Activated gamma-delta T cell (primary cell): ENCODE data around the gene TKT.
A peak's percentile ranks its signal among the peaks of the same experiment; 100 is the strongest.

Source experiments
- DNase-seq: peaks from one replicate; lab custom pipeline; 2025; lab: John Stamatoyannopoulos, UW

The TKT gene

DNA sequence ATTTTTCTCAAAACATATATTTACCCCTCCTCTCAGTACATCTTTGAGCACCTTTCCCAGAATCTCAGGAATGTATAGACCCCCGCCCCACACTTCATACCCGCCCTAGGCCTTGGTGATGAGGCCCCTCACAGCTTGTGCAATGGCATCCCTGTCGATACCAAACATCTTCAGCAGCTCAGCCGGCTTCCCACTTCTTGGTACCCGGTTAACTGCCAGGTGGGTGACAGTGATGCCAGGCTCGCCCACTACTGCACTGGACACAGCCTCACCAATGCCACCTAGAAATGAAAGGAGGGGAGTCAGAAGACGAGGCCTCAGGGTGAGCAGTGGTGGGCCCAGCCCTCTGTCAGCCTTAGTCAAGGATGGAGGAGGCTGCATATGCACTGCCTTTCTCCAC lies 30.2 kb downstream of the TKT start:
- DNase-seq: no peak

DNA sequence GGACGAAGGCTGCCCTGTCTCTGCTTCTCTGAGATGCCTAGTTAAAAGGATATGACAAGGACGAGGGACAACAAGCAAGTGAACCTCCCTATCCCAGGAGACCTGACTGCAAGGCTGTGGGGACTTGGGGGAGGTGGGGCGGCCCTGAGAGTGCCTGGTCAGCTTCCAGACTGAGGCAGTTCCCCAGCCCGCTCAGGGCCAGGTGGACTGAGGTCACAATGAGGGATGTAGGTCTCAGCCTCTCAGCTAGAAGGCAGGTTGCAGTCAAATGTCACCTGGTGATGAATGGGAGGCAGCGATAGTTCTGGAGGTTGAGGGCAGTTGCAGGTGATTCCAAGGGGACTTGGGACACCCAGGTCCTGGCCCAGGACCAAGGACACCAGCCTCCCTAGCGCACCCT lies 30.6 kb downstream of the TKT start:
- DNase-seq: no peak

GRCh38 chr3:53224536-53224935 lies 31.3 kb downstream of the TKT start:
- no peak for DNase-seq

DNA sequence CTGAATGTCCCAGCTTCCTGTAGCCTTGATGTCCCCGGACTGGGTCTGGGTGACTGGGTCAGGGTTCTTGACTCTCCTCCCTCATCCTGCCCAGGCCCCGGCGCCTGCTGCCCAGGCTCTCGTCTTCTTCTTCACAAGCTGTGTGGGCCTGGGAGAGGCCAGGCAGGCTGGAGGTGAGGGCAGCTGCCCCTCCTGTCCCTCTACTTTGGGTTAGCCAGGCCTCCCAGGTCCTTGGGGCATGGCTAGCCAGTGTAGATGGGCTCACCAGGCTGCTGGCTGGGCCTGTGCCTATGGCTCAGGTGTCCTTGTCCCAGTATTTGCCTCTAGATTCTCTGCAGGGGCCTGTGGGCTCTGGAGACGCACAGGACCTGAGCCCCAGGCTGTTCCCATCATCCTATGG lies 31.8 kb downstream of the TKT start:
- DNase-seq: no peak

- no peak for DNase-seq
Measured at GRCh38 chr3:53223541-53223966, 32.3 kb downstream of the TKT start.

- DNase-seq: no peak
Measured at GRCh38 chr3:53223025-53223424, 32.8 kb downstream of the TKT start.

DNA sequence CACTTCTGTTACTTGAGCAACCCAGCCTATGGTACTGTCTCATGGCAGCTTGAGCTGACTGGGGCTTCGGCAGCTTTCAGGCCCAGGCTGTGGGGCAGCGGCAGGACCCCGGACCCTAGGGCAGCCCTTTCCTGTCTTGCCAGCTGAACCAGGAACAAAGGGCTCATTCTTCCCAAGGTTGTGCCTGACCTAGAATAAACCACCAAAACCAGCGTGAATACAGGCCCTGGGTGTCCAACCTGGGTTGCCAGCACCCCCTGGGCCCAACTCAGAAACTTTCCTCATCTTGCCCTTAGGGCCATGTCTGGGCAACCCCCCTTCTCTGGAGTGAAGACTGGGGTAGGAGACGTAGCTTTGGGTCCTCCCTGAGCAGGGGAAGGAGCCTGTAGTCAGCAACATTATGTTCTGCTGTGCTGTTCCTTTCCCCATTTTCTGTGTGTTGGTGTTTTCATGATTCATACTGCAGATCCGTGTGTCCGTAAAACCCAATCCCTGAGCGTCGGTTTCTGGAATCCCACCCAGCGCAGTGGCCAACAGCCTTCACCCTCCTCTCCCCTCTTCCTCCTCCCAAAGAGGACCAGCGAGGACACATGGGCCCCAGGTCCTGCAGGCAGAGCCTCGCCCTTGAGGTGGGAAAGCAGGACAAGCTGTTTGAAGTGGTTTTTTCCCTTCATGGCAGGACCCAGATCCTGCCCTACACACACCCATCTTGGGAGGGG lies 33.5 kb downstream of the TKT start:
- DNase-seq: no peak

DNA sequence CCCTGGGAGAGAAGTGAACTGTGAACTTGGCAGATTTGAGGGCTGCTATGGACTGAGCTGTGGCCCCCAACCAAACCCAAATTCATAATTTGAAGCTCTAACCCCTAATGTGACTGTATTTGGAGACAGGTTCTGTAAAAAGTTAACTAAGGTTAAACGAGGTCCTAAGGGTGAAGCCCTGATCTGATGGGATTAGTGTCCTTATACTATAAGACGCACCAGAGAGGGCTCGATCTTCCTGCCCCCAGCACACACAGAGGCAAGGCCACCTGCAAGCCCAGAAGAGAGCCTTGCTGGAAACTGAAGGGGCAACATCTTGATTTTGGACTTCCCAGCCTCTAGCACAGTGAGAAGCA lies 34.0 kb downstream of the TKT start:
- no peak for DNase-seq

- DNase-seq: no peak
Measured at GRCh38 chr3:53221345-53221744, 34.5 kb downstream of the TKT start.

DNA sequence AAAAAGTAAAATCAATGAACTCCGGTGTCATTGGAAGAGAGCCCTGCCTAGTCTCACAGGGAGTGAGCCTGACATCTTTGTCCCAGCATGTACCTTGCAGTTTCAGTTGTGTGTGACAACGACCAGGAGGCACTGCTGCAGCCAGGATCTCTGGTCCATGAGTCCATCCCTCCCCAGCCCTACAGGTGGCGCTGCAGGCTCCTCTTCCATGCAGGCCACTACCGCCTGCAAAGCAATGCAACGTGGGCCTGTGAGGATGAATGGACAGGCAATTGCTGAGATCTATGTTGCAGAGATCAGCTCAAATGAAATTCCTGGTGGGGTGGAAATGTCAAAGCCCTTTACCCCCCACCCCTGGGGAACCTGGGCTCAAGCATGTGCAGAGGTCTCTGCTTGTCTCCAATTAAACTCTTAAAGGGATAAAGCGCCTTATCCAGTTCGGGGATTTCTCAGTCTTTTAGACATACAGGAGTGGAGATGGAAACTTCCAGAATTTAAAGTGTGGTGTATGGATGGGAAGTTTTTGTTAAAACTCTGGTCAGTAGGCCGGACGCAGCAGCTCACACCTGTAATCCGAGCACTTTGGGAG lies 35.8 kb downstream of the TKT start:
- DNase-seq: peak; percentile 16

DNA sequence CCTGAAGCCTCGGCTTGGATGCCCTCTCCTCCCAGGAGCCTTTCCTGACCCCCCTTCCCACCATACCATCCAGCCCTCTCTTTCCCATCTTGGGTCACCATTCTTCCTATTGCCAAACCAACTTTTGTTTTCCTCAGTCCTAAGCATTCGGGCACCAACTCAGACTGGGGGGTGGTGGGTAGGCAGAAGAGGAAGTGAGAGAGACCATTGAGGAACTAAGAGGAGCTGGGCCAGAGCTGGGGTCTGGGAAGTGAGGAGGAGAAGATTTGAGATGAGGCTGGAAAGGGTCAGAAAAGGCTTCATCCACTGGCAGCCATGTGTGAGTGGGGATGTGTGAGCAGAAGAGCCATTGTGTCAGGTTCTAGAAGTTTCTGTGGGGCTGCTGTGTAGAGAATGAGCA lies 37.7 kb downstream of the TKT start:
- no peak for DNase-seq

DNA sequence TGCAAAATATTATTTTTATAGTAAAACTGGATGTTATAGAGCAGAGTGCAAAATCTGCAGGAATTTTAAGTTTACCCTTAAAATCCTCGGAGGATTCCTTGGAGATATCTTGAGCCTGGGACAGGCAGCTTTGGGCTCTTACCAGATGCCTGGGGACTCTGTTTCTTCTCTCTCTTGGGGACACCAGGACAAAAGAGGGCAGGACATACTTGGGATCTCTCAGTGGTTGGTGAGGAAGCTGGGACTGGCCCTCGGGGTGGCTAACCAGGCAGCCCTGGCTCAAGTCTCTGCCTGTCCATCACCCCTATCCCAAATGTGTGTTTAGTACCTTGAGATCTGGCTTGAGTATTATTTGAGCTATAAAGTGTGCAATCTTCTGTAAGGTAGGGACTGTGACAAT lies 38.6 kb downstream of the TKT start:
- no peak for DNase-seq

- DNase-seq: no peak
Measured at GRCh38 chr3:53216723-53217122, 39.1 kb downstream of the TKT start.

DNA sequence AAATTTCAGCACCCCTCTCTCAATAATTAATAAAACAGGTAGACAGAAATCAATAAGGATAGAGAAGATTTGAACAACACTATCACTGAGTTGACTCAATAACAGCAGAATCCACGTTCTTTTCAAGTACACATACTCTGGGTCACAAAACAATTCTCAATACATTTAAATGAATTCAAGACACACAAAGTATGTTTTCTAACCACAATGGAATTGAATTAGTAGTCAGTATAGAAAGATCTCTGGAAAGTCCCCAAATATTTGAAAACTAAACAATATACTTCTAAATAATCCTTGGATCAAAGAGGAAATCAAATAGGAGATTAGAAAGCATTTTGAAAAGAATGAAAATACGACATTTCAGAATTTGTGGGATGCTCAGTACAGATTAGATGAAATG lies 40.0 kb downstream of the TKT start:
- DNase-seq: no peak

DNA sequence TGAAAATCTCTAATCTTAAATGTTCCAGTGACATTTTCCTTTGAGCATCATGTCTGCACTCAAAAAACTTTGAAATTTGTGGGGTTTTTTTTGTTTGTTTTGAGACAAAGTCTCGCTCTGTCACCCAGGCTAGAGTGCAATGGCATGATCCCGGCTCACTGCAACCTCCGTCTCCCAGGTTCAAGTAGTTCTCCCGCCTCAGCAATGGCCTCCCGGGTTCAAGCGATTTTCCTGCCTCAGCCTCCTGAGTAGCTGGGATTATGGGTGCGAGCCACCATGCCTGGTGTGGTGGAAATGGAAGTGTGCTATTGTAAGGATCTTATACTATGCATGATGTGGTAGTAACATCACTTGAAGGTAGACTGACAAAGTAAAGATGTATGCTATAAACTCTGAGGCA lies 42.5 kb downstream of the TKT start:
- no peak for DNase-seq

- no peak for DNase-seq
Measured at GRCh38 chr3:53211706-53212702, 43.8 kb downstream of the TKT start.

- no peak for DNase-seq
Measured at GRCh38 chr3:53202331-53203015, 53.3 kb downstream of the TKT start.

- DNase-seq: no peak
Measured at GRCh38 chr3:53200501-53201498, 55.0 kb downstream of the TKT start.

DNA sequence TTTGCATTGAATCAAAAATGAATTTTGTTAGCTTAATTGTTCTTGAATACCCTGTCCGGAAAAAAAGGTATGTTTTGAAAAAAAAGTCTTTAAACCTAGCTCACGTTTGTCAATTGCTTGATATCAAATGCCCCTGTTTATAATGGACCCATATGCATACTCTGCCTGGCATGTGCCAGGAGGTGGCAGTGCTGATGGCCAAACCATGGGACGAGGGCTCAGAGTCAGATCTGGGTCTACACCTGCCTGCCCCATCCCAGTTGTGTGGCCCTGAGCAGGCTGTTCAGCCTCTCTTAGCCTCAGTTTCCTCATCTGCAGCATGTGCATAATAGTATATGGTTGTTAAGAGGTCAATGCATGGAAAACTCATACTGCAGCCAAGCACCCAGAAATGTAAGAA lies 56.0 kb downstream of the TKT start:
- no peak for DNase-seq

GRCh38 chr3:53198996-53199395 lies 56.8 kb downstream of the TKT start:
- no peak for DNase-seq
